ENCODE results near the gene PANX1.

PANX1 gene

DNA sequence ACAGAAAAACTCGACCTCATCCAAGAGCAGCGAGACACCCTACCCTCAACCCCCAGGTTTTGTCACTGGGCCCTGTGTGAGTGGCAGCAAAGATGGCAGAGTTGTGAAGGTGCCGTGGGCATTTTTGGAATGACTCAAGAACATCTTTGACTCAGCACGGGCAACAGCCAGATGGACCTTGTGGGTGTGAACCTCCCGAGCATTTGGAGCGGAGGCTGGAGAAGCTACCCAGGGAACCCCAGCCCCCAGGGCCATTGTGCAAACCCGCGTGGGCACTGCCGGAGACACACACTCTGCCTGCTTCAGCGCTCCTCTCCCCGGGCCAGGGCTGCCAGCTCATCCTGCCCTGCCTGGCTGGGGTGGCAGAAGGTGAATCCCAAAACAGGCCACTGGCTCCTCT, 66.1 kb downstream of the PANX1 start:
- in situ Hi-C loops (cut with HindIII; ENCODE audit: low pct_ligation_motif_present, low sequenced_read_pairs) = no loop called here
- TF ChIP-seq, protein P1, sequence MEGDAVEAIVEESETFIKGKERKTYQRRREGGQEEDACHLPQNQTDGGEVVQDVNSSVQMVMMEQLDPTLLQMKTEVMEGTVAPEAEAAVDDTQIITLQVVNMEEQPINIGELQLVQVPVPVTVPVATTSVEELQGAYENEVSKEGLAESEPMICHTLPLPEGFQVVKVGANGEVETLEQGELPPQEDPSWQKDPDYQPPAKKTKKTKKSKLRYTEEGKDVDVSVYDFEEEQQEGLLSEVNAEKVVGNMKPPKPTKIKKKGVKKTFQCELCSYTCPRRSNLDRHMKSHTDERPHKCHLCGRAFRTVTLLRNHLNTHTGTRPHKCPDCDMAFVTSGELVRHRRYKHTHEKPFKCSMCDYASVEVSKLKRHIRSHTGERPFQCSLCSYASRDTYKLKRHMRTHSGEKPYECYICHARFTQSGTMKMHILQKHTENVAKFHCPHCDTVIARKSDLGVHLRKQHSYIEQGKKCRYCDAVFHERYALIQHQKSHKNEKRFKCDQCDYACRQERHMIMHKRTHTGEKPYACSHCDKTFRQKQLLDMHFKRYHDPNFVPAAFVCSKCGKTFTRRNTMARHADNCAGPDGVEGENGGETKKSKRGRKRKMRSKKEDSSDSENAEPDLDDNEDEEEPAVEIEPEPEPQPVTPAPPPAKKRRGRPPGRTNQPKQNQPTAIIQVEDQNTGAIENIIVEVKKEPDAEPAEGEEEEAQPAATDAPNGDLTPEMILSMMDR (IDR thresholded peaks at IDR 0.05; ENCODE audit: low read depth, low read length, missing control alignments) = no peak
- H3K36me3 ChIP-seq (replicated peaks) = no peaks in the 10 kb centered on the region
- H3K27me3 ChIP-seq (replicated peaks) = no peaks in the 10 kb centered on the region
- no peak overlapping the region for H3K4me3 ChIP-seq (ENCODE audit: low read depth, low read length)
- H3K27ac ChIP-seq = no peak overlapping the region
- DNase-seq = no peak

DNA sequence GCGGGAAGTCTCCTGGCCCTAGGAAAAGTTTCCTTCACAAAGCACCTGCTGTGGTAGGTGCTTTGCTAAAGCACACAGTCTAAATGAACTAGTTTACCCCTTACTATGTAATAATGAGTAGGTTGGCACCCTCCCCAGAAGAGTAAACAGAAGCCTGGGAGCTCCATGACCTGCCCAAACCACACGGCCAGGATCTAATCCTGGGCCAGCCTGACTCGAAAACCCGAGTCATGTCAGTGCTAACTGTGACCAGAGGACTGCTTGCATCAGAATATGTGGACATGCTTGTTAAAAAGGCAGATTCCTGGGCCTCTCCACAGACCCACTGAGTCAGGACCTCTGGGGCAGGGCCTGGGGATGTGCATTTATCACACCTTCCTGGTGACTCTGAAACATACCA, 67.7 kb downstream of the PANX1 start:
- in situ Hi-C loops (cut with HindIII; ENCODE audit: low pct_ligation_motif_present, low sequenced_read_pairs) = no loop called here
- no peak overlapping the region for H3K27ac ChIP-seq
- DNase-seq = no peak
- no peak overlapping the region for H3K4me3 ChIP-seq (ENCODE audit: low read depth, low read length)
- H3K27me3 ChIP-seq (replicated peaks) = no peaks in the 10 kb centered on the region
- H3K36me3 ChIP-seq (replicated peaks) = no peaks in the 10 kb centered on the region
- TF ChIP-seq, protein P1 (IDR thresholded peaks at IDR 0.05; ENCODE audit: low read depth, low read length, missing control alignments) = no peak

DNA sequence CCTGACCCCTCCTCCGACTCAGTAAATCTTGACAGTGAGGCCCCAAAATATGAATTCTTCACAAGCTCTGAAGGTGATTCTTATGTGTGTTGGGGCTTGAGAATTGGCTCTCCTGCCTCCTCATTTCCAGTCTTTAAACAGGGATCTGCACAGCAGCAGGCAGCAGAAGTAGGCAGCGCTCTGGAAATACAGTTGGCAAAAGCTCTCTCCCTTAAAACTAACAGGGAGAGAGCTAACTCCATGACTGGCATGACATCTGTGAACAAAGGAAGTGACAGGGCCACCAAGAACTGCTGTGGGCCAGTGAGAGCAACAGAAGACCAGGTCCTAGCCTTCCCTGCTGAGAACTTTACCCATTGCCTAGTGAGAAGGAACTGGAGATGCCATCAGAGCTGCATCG, 70.1 kb downstream of the PANX1 start:
- in situ Hi-C loops (cut with HindIII; ENCODE audit: low pct_ligation_motif_present, low sequenced_read_pairs) = no loop called here

DNA sequence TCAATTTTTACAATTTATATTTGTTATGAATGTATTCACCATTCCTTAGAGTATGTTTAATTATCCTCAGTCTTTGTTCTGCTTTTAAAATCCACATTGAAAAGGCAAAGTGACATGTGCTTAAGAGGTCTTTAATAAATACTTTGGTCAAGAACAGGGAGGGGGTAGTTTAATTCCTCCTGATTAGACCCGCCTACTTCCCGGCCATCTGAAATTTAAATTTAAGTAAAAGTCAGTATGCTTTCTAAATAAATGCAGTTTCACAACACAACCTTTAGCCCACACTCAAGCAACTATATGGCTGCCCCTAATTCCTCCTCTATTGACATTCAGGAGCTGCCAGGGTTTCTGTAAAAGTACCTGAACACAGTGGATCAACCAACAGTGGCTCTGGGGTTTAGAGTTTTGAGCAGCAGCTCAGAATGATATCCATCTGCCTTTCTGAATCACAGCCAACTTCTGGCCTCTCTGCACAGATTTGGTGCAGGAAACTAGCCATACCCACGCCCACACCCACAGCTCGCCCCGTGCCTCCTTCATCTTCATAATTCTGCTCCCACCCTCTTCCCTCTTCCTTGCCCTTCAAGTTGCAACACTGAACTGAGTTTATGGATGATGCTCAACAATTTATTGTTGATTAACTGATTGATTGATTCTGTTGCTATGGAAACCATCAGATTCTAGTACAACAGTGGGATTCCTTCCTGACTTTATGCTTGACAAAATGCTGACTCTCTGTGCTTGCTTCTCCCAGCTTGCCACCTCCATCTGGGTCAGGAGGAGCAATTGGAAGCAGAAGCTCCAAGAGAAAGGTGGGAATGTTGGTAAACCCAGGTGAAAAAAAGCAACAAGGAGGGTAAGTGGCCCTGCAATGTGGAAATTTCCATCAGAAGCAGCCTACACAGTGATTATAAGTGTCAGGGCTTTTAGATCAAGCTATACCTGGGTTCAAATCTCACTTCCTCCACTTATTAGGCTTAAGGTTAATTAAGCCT, 70.8 kb downstream of the PANX1 start:
- H3K27ac ChIP-seq = no peak overlapping the region
- no peaks in the 10 kb centered on the region for H3K36me3 ChIP-seq (replicated peaks)
- H3K4me3 ChIP-seq (ENCODE audit: low read depth, low read length) = no peak overlapping the region
- DNase-seq = no peak
- TF ChIP-seq, protein P1 (IDR thresholded peaks at IDR 0.05; ENCODE audit: low read depth, low read length, missing control alignments) = no peak
- in situ Hi-C loops (cut with HindIII; ENCODE audit: low pct_ligation_motif_present, low sequenced_read_pairs) = no loop called here
- no peaks in the 10 kb centered on the region for H3K27me3 ChIP-seq (replicated peaks)

More for the DNA sequence above, 70.1 kb downstream of the PANX1 start:
- no peak for DNase-seq
- TF ChIP-seq, protein P1 (IDR thresholded peaks at IDR 0.05; ENCODE audit: low read depth, low read length, missing control alignments) = no peak
- H3K36me3 ChIP-seq (replicated peaks) = no peaks in the 10 kb centered on the region
- H3K27ac ChIP-seq = no peak overlapping the region
- H3K4me3 ChIP-seq (ENCODE audit: low read depth, low read length) = no peak overlapping the region
- H3K27me3 ChIP-seq (replicated peaks) = no peaks in the 10 kb centered on the region

DNA sequence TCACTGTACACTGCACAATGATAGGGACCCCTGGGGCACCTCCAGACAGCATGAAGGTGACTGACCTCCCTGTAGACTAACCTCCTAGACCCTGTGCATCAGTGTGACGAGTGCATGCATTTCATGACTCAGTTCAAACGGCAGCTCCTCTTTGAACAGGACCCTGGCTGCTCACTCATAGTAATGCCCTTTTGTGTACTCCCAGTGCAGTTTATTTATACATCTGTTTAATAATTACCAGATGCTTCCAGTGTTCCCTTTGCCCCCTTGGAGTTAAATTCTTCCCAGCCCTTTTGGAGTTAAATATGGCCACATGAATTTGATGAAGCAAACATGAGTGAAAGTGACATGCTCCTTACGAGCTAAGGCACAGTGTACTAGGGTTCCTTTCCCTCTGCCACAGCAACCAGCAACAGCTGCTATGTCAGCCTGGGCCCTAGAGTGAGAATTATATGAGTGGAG, 72.4 kb downstream of the PANX1 start:
- no peak overlapping the region for H3K4me3 ChIP-seq (ENCODE audit: low read depth, low read length)
- no peak overlapping the region for H3K27ac ChIP-seq
- TF ChIP-seq, protein P1 (IDR thresholded peaks at IDR 0.05; ENCODE audit: low read depth, low read length, missing control alignments) = no peak
- peak; percentile 13 for DNase-seq
- H3K27me3 ChIP-seq (replicated peaks) = no peaks in the 10 kb centered on the region
- H3K36me3 ChIP-seq (replicated peaks) = no peaks in the 10 kb centered on the region
- in situ Hi-C loops (cut with HindIII; ENCODE audit: low pct_ligation_motif_present, low sequenced_read_pairs) = no loop called here
